GM21447 (cell line): ENCODE measurements around the gene LONRF2.

ENCODE experiments used
- ATAC-seq: cut with Tn5 transposase; IDR thresholded peaks from one replicate; pipeline ENCODE4 v1.9.1; 2021; ENCODE audit not compliant: unreplicated experiment

LONRF2 gene

DNA sequence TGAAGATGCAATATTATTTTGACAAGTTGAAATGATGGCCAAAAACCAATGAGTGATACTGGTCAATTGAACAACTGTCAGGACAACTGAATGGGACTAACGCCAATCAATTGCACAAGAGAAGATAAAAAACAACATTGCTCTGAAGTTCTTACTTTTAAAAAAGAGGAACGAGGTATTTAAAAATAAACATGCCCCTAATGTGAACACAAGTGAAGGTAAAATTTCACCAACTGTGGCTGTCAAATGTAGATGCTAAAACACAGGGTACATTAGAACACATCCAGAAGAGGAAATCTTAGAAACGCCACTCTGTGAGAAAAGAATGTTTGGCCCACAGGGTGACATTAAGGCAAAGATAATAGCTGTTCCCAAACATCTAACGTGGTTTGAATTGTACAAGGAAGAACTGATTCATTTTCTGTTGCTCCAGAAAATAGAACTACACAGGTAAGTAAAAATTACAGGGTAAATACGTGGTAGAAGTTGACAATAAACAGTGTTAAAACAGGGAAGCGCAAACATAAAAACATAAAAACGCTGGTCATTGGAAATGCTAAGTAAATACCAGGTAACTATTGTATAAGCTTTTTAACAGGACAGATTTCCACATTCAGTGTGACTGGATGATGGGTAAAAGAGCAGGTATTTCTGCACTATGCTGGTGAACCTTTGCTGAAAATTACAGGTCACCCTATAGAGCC is 20.3 kb downstream of the LONRF2 start:
- ATAC-seq: no peak

DNA sequence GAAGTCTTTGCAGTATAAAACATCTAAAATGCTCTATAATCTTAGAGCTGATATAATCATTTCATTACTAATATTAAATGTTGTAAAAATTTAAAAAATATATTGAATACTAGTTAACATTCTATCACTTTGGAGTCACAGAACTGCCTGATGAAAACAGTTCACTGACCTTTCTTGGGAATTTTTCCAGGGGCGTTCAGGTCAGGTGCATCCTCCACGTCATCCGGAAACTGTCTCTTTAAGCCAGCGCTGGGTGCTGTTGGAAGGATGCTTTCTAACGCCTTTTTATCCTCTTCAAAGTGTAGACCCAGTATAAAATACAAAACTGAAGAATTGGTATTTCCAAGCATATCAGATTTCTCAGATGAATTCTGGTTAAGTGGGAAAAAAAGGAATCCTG is 22.8 kb downstream of the LONRF2 start:
- ATAC-seq: no peak

DNA sequence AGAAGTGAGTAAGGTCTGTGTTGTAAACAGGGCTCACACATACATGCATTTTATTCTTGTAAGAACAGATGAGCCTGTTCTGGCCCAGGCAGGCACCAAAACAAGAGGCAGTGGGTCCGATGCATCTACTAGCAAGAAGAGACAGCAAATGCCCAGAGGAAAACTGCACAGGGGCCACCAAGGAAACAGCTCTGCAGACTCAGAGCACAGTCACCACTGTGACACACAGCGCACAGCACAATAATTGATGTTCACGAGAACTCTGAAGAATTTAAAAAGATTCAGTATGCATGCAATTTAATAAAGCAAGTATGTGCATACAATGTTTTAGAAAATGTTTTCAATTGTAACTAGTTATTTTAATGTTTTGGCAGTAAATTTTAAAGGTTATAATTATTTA is 24.8 kb downstream of the LONRF2 start:
- ATAC-seq: no peak

DNA sequence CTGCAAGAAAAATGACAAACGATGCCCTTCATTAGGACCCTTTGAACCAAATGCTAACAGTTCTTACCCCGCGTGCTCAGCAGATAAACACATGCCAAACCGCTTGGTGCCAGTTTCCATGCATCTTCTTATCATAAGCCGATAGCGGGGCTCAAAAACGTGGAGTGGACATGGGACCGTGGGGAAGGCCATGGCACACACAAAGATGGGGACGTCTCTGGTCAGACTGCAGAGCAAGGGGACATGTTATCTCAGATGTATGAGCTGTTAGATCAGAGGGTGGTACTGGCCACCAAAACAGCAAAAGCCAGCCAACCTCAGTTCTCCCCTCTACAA is 28.2 kb downstream of the LONRF2 start:
- no peak for ATAC-seq

DNA sequence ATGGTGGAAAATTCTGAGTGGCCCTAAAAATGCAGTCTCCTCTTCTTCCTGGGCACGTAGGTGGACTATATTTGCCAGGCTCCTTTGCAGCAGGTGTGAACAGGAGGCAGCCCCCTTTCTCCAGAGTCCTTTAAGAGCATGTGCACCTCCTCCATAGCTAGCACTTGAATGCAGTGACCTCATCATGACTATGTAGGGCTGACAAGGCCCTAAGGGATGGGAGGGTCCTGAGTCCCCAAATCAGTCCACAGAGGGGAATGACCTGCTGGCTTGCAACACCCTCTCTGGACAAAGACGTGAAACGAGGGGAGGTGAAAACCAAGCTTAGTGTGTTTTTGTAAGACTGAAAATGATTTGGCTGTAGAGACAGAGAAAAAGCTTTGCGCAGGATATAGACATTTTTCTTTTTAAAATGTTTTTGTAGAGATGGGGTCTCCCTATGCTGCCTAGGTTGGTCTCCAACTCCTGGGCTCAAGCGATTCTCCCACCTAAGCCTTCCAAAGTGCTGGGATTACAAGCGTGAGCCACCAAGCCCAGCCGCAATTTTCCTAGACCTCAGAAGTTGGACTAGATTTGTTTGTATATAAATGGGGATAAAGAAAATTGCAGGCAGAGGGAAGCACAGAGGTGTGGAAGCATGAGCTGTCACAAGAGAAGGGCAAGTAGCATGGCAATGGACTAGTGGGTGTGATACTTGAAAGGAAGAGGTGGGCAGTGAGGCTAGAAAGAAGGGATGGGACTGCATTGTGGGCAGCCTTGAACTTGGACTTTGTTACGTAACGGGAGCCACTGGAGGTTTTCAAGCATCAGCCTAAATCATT is 28.8 kb downstream of the LONRF2 start:
- ATAC-seq: no peak

DNA sequence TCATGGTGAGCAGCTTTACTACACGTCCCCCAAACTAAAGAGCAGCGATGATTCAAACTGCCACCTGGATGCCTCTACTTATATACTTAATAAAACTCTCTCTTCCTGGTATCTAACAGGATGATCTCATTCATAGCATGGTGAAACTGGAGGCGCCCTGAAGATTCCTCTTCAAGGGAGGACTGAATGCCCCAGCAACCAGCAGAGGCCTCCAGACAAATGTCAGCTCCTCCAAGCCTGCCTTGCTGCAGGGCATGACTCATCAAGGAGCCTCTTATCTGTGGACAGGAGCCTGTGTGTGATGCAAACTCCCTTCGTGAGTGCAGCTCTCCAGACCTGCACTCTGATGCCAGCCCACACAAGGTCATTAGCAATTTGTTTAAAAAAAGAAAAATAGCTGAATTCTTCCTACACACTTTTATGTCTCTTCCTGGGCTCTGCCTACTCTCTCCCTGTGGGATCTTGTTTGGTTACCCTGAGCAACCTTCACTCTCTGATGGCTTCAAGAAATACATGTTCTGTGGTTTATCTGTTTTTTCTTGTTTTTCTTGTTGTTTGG is 30.2 kb downstream of the LONRF2 start:
- ATAC-seq: no peak

DNA sequence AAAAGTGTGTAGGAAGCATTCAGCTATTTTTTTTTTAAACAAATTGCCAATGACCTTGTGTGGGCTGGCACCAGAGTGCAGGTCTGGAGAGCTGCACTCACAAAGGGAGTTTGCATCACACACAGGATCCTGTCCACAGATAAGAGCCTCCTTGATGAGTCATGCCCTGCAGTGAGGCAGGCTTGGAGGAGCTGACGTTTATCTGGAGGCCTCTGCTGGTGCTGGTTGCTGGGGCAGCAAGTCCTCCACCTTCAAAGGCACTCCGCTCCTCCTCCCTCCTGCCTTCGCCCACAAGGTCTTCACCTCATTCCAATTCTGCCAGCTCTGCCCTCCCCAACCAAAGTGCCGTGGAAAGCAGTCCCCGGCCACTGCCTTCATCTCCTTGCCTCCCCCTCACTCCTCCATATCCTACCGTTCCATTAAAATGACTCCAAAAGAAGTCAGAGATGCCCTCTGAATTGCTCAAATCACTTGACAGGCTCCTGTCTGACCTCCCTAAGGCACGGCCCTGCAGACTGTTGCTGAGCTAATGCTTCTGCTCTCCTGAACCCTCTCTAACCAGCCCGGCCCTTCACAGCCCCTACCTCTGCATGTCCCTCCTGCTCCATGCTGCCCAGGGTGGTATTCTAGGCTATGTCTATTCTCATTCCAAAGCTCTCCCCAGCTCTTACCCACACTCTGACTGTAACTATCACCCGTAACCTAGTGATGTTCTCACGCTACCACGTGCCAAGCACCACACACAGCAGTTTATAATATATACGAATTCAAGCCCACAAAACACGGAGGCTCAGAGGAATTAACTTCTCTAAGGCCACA is 30.9 kb downstream of the LONRF2 start:
- no peak for ATAC-seq

DNA sequence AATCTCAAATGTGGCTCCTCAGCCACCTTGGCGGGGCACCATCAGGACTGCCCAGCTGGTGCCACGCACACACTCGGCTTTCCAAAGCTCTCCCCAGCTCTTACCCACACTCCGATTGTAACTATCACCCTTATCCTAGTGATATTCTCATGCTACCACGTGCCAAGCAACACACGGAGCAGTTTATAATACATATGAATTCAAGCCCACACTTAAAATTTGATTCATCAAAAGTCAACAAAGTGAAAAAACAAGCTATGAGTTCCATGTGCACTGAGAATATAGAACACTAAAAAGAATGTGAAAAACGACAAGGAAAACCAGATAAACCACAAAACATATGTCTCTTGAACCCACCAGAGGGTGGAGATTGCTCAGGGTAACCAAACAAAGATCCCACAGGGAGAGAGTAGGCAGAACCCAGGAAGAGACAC is 31.6 kb downstream of the LONRF2 start:
- ATAC-seq: no peak

DNA sequence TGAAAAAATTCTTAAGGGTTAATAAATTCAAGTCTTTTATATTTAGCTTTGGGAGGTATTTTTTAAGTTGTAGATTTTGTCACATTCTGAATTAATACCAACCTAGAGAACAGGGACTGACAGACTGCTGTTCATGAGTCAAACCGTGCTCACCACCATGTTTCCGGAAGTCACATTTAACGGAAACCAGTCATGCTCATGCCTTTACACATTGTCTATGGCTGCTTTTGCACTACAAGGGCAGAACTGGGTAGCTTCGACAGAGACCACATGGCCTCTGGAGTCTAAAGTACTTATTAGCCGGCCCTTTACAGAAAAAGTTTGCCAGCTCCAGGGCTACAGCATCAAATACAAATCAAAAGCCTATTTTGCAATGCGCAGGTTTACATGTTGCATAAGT is 33.3 kb downstream of the LONRF2 start:
- no peak for ATAC-seq

DNA sequence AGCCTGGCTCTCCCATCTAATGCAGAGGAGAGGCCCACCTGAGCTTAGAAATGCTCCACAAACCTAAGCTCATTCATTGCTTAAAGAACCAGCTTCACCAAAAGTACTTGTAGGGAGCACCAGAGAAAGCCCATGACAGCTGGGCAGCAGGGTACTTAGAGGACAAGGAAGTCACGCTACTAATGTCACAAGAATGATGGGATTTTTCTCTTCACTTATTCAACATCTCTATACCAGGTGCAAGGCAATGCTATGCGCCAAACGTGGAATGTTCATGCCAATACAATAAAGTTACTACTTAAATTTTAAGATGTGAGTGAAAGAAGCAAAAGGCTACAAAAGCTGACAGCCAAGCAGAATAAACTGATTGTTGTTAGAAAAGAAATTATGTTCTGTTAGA is 36.0 kb downstream of the LONRF2 start:
- ATAC-seq: no peak

DNA sequence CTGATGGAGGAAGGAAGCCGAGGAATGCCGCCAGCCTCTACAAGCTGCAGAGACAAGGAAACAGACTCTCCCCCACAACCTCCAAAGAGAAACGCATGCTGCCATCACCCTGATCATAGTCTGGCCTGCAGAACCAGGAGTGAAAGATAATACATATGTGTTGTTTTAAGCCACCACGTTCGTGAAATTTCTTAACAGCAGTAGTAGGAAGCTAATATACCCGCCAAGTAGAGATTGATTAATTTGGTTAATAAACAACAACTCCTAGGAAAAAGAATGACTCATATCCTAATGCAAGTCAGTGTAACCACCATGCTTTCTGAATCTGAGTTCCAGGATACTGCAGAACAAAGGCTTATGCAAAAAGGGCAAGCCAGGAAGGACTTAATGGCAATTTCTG is 36.6 kb downstream of the LONRF2 start:
- no peak for ATAC-seq

DNA sequence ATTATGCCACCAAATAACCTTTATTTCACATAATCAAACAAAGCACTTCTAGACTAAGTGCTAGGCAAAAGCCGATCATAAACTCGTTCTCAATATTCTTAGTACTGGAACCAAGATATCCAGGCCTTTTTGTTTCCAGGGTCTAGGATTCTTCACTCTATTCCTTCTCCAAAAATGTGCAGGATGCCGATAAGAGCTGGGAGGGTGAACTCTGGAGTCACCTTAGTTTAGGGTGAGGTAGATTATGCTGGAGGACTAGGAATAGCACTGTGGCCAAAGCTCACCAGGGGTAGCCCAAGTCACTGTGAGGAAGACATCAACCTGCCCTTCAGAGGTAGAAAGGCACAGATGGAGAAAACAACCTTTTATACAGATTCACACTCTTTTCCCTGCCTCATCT is 37.3 kb downstream of the LONRF2 start:
- no peak for ATAC-seq

DNA sequence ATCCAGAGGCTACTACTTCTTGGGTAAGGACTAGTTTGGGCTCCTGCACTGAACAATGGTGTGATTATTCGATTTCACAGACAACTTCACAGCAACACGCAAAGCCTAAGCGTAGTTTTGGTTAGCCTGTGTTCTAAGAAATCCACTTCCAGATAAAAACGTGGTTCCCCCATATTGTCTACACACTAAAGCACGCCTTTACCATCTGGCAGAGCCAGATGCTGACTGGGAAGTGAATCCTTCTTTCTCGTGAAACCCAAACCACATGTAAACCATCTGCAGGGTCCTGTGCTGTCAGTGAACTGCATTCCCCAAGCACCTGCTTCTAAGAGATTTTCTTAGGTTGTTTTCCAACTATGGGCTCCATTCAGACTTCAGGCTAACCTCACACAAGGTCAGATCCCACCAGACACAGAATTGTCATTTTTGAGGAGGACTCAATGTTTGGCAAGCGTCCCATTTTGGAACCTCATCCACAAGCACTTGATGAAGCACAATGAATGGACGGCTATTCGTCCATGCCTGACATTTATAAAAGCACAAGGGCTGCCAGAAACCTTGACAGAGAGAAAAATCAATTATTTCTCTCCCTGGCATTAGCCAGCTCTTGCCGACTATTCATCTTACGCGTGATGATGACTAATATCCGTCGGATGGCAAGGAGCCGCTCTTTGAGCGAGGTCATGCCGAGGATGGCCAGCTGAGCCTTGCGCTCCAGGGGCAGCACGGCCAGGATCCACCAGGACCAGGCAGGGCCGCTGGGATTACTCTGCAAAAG is 38.4 kb downstream of the LONRF2 start:
- ATAC-seq: no peak

DNA sequence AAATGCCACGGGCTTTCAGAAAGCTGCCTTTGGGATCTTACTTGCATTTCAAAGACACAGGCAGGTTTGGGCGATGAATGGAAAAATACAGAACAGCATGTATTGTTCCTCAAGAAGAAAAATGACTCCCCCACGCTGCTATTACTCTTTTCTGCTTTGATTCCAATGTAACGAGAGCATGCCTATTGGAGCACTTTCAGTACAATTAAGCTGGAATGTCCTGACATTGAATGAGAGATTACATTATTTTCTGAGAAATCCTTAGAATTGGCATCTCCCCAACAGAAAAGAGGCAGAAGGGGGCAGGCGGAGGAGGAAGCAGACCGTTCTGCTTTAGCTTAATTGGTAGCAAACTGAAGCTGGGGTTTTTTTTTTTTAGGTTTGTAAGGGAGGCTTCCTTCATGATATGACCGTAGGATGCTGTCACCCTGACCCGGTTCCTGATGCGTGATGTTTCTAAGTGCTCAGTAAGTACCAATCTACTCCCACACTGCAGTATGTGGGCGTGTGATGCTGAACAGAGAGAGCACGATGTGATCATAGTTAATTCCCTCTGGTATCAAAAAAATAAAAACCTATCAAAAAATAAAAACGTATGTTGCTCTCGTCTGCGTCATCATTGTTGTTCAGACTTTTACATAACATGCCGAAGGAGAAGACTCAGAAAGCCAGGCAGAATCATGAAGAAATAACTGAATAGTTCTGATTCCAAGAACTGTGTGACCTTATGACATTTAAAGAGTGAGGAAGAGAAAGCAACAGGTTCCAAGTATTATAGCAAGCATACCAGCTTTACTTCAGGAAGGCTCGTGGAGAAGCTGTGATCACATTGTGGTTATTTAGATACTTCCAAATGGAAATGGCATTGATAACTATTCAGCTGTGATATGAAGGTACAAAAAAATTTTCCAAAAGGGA is 40.5 kb downstream of the LONRF2 start:
- no peak for ATAC-seq

DNA sequence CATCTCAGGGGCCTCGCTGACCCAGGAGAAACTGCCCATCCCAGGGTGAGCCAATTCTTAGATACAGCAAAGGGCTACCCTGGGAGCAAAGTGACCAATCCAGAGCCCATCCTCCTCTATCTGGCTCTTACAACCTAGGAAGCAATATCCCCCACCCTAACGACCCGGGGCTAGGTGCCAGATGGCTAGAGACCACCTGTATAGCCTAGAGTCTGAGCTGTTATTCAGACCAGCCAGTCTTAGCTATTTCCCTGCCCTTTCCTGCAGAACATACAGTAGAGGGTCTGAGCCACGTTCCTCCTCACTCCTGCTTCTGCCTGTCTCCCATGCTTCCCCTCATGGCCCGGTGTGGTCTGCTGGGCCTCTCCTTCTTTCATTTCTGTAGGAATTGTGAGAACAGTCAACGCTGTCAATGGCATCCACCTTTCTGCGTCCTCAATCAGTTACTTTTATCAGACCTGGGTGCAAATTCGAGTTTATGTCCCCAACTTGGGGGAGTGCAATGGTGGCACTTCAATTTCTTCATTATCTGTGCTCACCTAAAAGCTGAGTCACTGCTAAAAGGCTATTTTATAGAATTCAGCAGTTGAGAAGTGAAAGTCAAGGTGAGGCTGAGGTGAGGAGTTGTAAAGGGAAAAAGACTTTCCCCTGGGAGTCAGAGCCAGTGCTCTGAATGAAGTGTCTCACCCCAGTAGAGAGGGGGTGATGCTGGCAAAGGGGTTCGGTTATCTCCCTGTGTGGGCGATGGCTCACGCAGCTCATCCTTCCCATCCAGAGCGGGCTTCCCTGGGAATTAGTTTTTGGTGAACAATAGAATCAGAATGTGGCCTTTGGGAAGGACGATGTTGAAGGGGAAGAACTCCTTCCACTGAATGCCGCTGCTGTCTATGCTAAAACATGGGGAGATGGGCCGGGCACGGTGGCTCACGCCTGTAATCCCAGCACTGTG is 42.4 kb downstream of the LONRF2 start:
- ATAC-seq: no peak

DNA sequence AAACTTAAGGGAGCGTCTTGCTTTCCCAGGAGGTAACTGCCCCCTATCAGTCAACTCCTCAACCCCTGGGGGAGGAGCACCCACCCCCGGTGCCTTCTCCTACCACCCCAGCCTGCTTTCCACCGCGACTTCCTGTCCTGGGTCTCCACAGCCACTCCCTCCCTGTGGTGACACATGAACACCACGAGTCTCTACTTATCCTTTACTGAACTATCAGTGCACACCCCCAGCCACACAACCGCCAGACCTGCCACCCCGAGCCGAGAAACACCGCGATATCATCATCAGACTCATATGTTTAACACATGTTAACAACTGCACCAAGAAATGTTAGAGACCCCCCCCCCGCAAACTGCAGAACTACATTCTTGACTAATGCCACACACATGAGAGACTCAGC is 43.3 kb downstream of the LONRF2 start:
- no peak for ATAC-seq

DNA sequence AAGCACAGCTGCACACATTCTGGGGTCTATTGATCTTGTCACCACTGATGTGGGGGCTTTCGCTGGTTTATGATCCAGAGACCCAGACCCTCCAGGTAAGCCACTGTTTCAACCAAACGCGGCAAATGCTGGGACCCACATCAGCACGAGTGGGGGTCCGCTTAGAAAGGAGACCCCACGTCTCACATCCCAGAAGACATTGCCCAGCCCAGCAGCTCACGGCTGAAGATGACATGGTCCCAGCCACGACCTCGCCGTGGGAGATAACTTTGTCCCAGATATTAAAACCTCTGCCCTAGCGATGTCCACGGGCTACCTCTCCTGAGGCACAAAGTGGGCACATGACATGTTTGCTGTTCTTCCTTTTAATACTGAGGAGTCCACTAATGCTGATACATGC is 43.8 kb downstream of the LONRF2 start:
- no peak for ATAC-seq

DNA sequence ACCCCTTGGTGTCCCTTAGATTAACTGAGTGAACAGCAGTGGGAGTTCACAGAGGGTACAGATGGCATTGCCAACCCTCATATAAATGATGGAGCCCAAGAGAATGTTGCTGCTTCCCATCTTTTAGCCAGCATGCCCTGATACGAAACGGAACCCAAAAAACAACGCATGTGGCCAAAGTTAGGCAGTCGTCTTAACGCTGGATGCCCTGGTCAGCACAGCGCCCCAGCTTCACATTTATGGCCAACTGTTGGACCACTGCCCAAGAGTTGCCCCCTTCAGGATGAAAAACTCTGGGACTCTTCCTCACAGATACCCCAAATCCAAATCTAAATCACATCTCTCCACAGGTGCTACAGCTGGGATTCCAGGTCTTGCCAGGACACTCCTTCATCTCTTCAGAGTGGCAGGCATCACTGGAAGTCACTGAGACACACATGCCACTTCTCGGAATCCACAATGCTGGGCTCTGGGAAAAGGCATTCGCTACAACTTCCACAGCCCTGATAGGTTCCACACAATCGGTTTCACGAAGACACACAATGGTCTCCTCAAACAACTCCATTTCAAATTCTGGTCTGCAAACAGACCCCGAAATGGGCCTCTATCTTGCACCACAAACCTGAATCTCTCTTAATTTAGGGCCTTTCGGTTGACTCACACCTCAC is 44.6 kb downstream of the LONRF2 start:
- no peak for ATAC-seq
